Measurements from ENCODE around the gene PRMT5.
A peak's percentile ranks its signal among the peaks of the same experiment; 100 is the strongest.
"Not testable (repeated sequence)": the region's sequence is repeated elsewhere in the genome, so short reads cannot be mapped to it uniquely, and the experiment has no call there.

The PRMT5 gene

DNA sequence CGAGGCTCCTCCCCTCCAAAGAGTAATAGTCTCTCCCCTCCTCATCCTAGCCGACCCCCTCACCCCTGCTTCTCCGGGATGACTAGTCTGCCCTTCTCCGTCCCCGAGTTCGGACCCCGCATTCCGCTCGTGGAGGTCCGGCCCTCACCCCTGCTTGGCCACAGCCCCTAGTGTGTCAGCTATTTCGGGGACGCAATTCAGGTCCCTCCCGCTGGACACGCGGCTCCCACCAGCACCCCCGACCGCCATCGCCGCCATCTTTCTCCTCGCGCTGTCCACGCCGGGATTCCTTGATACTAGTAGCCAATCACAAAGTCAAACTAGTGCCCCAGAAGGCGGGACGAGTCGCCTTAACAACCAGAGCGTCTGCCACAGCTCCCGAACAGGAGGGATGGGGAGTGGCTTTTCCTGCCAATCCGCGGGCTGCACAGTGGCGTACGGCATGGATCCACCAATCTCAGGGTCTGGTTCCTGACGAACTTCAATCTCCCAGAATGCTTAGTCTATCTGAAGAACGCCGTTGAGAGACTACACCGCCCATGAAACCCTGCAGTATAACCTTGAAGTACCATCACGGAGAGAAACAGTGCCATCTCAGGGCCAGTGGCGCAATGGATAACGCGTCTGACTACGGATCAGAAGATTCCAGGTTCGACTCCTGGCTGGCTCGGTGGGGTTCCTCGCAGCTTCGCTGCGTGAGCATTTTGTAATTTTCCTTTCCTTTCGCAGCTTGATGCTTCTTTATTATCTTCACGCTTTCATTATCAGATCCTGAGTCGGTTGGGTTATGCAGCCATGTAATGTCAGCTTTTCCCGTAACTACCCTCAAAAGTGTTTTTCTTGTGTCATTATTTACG lies at the start of gene PRMT5:
TSS of gene PRMT5 (minus strand) at position 273 of the 857 bp plus-strand sequence. CDS start at position 258, 15 bp downstream.
- peak; percentile 92 for DNase-seq

DNA sequence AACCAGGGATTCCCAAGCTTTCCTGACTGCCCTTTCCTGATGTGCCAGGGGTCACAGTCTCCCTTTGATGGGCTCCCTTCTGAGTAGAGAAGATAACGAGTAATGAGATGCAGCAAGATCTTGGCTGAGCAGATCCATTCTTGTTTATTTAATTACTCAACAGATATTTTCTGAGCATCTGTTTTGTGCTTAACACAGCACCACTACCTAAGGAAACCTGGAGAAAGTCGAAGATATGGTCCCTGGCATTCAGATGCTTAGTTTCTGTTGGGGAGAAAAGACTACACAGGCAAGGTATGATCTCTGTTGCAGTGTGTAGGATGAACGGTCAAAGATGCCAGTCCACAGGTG lies 49.3 kb upstream of the PRMT5 start:
- DNase-seq: no peak

DNA sequence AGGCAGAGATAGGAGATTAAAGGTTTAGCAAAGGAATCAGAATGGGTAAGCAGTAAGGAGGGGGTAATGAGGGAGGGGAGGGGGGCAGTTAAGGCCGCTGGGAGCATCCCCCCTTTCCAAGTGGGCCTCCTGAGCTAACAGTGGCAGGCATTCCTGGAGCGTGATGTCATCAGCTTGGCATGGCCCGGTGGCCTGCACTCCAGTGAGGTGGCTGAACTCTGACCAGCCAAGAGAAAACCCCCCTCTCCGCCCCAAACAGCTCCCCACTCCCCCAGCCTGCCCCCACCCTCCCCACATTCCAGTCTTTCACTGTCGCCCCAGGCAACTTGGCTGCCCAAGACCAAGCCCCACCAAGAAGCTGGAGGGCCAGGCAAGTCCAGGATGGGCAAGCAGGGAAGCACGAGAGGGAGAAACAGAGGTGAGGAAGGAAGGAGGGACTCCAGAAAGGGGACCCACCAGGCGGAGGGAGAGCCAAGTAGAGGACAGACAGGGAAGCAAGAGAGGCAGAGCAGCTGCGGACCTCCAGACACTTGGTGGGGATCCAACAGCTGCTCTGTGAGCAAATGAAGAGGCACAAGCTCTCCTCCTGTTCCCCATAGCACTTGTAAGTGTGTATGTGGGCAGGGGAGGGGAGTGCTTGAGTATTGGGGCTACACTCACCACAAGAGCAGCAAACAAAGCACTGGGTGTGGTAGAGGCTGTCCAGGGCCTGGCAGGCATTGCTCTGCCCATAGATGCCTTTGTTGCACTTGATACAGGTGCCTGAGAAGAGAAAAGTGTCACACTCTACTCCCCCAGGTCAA lies 48.7 kb upstream of the PRMT5 start:
- DNase-seq: no peak

DNA sequence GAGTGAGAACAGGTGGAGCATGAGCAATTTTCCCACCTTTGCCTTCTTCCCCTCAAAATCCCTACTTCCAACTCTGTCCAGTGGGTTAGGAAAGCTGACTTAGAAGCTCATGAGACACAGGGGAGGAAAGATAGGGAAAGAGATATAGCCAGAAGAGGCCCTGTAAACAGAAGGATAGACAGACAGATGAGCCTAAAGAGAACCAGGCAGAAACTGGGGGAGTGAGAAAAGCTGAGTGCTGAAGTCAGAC lies 48.2 kb upstream of the PRMT5 start:
- DNase-seq: no peak

DNA sequence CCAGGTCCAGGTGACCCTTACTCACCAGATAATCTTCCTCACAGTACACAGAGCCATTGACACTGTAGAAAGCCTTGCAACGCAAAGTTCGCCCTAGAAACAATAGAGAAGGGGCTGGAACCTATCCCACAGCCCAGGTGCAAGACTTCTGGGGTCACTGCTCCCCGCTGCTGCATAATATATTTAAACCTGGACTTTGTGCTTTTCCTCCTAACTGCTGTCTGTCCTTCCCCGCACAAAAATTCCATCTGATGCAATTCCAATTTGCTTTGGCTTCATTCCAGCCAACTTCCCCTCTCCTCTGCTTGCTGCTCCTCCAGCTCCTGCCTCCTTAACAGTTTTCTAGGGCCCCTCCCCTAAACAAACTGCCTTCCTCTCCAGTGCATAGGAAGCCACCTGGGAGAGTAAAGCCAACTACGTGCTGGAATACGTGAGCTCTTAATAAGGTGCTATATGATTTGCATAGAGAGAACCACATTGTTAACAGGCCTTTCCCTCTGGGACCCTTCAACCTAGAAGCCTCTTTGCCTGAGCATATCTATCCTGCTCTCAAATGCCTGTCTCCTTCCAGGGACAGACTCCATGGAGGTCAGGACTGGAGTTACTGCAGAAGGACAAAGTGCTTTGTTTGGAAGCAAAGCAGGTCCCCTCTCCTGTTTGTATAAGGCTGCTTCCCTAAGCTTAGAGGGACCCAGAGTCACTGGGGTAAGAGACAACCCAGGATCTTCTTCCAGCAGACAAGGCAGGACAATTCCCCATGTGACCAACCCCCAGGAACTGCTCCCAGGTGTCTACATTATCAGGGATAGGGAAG lies 47.7 kb upstream of the PRMT5 start:
- no peak for DNase-seq

DNA sequence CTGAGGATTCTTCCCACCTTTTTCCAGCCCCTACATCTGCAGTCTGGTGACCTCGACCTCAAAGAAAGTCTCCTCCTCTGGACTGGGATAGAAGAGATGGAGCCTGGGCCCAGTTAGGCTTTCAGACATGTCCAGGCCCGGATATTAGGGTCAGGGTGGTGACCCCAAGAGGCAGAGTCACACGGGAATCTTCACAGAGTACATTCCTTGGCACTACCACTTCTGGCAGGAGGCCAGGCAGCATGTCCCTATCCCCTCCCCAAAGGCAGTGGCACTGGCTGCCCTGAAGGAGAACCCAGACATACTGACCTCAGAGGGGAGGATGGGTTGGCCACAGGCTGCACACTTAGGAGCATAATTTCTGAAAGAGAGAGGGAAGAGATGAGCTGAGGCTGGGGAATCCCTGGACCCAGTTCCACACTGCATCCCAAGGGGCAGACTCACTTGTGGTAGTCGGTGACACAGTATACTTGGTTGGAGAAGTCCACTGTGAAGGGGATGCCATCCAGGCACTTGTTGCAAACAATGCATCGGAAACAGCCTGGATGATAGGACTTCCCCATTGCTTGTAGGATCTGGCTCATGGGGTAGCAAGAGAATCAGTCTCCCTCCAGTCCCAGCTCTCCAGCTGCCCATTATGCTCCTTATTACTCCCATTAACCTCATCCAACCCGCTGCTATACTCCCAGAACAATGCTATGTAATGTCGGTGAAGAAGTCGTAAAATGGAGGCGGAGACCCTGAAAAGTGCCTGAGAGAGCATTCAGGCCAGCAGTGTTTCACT lies 45.5 kb upstream of the PRMT5 start:
- DNase-seq: no peak

DNA sequence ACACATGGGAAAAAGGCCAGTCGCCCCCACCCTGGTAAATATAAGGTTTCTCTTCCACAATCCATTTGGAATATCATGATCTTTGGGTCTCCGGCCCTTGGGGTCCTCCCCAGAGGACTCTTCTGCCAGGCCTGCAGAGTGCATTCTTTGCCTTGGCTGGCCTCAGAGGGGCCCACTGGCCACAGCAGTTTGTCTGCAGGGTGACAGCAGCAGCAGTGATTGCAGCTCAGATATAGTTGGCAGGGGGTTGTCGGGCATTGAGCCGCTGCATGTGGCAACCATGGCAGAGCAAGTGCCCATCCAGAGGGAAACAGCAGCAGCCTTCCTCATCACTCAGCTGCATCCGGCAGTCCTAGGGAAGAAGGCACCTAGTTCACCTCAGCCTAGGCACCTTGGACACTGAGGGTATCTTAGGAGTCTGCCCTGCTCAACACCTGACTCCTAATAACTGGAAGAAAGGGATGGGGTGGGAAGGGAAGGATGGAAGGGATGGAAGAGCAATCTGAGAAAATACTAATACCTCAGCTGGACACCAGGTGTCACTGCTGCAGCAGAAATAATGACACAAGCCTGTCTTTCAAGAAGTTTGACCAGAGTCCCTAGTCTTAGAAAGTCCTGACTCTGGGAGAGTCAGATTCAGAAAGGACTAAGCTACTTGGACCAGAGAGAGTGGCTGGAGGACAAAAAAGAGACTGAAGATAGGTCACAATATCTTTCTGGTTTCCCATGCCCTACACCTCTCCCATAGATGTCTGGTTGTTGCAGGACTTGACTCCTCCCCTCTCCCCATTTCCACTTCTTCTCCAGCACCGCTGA lies 44.2 kb upstream of the PRMT5 start:
- DNase-seq: no peak

DNA sequence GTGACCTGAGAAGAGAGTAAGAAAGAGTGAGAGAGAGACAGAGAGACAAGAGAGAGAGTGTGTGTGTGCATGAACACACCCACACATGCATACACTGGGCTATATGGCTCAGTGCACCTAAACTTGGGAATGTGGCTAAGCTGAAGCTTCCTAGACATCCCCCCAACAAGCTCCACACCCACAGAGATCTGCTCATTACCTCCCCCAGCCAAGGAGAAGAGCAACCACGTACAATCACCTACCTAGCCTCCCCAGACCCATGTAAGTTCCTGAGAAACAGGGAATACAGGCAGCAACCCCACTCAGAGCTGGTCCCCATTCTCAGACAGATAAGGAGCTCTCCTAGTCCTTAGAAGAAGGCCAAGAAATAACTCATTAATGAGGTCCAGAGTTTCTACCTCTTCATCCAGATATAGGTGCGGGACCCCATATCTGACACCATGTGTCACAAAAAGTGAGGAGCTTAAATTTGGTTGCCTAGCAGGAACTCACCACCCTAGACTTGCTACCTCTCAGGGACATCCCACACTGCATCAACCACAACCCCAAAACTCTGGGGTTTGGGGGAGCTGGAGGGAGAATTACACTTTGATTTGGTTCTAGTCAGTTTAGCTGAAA lies 43.2 kb upstream of the PRMT5 start:
- DNase-seq: no peak

DNA sequence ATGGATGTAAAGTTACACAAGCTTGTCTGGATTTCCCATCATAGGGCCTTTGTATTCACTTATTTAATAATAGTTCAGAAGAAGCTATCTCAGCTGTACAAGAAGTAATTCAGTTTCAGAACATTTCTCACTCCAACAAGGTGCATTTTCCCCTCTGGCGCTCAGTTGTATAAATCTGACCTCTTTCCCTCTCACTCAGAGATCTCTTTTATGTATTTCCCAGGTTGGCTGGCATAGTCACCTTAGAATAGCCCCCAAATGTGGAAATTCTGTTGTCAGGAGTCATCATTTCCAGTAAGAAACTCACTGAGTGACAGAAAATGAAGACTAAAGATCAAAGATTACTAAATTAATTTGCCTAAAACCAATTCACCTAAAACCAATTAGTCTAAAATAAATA lies 42.0 kb upstream of the PRMT5 start:
- DNase-seq: no peak

DNA sequence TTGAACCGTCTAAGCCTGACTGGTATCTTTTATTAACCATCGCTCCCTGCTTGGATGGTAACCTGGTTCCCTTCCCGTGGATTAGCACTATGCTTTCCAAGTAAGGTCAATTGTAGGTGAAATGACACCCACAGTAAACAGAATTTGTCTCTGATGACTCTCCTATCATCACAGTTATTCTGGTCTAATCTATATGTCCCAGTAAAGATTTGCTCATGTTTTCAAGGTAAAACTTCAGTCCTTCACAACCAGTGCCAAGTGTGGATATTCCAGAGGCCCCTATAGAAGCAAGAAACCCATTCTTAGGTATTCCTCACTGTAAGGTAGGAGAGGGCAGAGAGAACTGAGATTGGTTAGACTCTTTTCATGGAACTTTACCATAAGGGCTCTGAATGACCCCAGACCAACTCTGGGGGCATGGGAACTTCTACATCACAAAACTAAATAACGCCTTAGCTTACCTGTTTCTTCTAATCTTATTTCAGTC lies 37.6 kb upstream of the PRMT5 start:
- DNase-seq: no peak

DNA sequence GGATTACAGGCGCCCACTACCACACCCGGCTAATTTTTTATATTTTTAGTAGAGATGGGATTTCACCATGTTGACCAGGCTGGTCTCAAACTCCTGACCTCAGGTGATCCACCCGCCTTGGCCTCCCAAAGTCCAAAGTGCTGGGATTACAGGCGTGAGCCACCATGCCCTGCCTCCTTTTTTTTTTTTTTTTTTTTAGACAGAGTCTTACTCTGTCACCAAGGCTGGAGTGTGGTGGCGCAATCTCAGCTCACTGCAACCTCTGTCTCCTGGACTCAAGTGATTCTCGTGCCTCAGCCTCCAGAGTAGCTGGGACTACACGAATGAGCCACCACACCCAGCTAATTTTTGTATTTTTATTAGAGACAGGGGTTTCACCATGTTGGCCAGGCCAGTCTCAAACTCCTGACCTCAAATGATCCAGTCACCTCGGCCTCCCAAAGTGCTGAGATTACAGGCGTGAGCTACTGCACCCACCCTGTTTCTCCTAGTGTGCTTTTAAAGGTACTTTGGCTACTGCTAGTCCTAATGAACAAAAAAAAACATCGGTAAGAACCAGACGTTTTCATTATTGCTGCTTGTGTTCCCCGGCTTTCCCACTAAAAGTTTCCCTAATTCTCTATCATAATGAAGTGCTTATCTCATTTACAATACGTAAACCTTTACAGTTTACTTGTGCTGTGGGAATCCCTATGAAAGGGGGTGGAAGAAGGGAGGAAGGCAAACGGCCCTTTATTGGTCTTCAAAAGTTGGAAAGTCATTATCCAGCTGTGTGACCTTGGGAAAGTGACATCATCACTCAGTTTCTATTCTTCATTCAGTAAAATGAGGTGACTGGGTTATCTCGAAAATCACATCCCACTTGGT lies 37.0 kb upstream of the PRMT5 start:
- DNase-seq: not testable (repeated sequence)

DNA sequence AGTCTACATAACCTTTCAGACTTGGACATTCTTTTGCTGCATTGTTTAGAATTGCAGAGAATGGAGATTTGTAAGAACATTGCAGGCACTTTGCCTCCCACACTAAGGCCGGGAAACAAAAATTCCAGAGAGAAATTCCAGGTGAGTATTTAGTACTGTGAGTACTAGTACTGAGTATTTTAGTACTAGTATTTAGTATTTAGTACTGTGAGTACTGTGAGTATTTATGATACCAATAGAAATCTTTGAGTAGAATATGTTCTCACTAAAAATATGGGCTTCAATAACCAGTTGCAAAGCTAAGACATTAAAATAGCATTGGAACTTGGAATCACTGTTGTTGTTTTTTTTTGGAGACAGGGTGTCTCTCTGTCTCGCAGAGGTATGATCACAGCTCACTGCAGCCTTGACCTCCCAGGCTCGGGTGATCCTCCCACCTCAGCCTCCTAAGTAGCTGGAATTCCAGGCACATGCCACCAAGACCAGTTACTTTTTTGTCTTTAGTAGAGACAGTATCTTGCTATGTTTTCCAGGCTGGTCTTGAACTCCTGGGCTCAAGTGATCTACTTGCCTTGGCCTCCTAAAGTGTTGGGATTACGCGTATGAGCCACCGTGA lies 33.0 kb upstream of the PRMT5 start:
- DNase-seq: no peak

DNA sequence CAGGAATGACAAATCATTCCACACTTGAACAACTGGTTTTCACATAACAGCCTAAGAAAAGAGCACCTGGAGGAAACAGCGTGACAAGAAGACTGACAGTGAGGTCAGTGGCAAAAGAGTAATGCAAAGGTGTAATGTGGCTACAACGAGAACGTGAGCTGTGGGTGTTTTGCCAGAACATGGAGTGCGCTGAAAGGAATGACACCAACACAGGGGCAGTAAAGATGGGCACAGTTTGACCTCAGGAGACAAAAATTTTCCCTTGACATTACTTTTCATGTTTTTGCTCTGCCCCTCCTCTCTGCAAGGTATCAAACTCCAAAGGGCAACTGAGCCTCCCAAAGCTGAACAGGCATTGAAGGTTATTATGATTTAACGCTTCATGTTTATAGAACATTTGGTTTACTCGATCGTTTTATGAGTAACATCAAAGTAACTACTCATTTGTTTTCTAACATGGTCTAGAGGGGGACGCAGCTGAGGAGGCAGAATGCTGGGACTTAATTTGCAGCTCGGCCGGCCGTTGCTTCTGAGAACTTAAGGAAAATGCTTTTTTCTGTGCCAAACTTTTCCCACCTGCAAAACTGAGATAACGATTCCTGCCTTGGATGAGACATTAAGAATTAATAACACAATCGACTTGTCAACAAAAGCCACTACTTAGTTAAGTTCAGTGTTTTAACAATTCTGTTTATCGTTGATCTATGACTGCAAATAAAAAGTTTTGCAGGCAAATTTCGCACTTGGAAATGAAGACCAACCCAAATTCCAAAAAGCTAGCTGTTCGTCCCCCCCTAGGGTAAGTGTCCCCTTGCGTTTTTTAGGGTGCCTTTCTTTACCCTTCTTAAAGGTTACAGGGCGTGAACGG lies 26.8 kb upstream of the PRMT5 start:
- DNase-seq: no peak

DNA sequence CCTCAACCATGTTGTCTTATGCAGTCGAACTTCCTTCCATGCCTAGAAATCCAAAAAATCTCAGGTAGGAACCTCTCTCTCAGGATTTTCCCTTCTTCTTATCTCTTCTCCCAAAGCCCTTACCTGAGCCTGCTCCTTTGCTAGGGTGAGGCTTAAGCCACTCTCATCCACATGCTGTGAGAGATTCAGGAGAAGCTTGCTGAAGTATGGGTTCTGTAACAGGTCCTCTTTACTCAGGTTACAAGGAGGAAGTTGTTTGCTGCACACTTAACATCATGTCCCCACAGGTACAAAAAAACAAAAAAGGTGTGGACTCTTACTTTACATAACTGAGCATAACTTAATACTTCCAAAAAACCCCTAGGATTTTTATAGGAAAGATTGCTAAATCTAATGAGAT lies 23.2 kb upstream of the PRMT5 start:
- DNase-seq: no peak

DNA sequence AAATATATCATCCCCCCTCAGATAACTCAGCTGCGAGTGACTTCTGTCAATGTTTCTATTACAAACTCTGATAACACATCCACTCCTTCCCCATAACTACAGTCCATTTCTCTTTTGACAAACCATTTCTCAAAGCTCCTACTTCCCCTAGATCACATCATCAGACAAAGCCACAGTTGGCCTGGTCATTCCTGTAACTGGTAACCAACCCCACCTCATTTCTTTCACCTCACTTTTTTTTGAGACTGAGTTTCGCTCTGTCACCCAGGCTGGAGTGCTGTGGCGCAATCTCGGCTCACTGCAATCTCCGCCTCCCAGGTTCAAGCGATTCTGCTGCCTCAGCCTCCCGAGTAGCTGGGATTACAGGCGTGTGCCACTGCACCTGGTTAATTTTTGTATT lies 22.6 kb upstream of the PRMT5 start:
- not testable (repeated sequence) for DNase-seq

DNA sequence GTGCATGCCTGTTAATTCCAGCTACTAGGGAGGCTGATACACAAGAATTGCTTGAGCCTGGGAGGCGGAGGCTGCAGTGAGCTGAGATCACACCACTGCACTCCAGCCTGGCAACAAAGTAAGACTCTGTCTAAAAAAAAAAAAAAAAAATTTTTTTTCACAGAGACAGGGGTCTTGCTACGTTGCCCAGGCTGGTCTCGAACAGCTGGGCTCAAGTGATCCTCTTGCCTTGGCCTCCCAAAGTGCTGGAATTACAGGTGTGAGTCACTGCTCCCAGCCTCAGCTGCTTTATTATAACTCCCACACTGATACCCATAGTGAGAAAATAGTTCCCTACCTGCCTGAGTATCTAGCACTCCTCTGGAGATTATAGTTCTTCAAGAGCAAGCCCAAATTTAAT lies 16.5 kb upstream of the PRMT5 start:
- DNase-seq: no peak

DNA sequence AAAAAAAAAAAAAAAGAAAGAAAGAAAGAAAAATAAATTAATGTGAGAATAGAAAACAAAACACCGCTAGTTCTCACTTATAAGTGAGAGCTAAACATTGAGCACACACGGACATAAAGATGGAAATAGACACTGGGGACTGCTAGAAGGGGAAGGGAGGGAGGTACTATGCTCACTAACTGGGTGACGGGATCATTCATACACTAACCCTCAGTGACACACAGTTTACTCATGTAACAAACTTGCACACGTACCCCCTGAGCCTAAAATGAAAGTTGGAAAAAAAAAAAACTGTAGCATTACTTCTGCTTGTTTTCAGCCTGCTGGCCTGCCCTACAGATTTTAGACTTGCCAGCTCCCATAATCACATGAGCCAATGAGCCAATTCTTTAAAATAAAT lies 10.5 kb upstream of the PRMT5 start:
- DNase-seq: no peak

DNA sequence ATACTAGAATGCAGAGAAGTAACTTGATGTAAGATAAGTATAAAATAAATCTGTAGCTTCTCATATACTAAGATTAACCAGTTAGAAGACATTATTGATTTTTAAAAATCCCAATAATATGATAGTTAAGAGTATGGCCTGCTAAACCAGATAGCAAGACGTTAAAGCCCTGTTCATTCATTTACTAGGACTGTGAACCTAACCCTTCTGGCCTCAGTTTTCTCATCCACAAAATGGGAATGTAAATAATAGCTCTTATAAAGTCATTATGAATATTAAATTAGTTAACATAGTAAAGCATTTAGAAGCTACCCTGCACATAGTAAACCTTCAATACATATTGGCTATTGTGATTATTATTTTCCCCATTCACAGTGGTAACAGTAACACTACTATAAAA lies 6.0 kb upstream of the PRMT5 start:
- no peak for DNase-seq

DNA sequence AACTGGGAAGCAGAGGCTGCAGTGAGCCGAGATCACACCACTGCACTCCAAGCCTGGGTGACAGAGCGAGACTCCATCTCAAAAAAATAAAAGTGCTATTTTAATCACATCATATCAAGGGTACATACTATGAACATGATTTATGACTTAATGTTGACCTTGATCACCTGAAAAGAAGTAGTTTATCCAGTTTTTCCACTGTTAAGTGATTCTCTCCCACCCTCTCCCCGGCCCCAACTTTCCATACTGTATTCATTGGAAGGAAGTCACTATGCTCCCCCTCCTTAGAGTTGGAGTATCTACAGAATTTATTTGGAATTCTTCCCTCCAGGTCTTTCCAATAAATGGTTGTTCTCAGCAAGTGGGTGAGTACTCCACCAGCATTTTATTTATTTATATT lies 3.0 kb upstream of the PRMT5 start:
- no peak for DNase-seq

All from activated effector memory CD4-positive, alpha-beta T cell treated with Interleukin-2 at 50 U/mL for 16 hours (primary cell).